Hippocampal formation (tissue), 2 donors: ENCODE results near the gene GOLGA8M.
"Not testable (repeated sequence)": the region's sequence is repeated elsewhere in the genome, so short reads cannot be mapped to it uniquely, and the experiment has no call there.

Experiments
- DNase-seq, 2 donors: peaks; one replicate each; lab custom pipeline; 2025; lab: John Stamatoyannopoulos, UW

GOLGA8M gene, protein sequence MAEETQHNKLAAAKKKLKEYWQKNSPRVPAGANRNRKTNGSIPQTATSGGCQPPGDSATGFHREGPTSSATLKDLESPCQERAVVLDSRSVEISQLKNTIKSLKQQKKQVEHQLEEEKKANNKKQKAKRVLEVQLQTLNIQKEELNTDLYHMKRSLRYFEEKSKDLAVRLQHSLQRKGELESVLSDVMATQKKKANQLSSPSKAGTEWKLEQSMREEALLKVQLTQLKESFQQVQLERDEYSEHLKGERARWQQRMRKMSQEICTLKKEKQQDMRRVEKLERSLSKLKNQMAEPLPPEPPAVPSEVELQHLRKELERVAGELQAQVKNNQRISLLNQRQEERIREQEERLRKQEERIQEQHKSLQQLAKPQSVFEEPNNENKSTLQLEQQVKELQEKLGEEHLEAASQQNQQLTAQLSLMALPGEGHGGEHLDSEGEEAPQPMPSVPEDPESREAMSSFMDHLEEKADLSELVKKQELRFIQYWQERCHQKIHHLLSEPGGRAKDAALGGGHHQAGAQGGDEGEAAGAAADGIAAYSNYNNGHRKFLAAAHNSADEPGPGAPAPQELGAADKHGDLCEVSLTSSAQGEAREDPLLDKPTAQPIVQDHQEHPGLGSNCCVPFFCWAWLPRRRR

GRCh38 chr15:28712270-28712669, at the start of gene GOLGA8M:
Gene GOLGA8M, minus strand, starts transcription at chr15:28712421. Its CDS starts 98 bp downstream, at chr15:28712323.
- not testable (repeated sequence) for DNase-seq

DNA sequence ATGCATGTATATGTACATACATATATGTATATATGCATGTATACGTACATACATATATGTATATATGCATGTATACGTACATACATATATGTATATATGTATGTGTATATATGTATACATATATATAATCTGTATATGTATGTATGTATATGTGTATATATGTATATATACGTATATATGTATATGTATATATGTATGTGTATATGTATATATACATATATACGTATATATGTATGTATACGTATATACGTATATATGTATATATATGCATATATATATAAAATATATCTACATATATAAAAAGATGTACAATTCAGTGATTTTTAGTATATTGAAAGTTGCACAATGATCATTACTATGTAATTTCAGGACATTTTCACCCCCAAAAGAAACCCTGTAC, 30.7 kb upstream of the GOLGA8M start:
- not testable (repeated sequence) for DNase-seq

GRCh38 chr15:28738590-28739292, 26.5 kb upstream of the GOLGA8M start:
- not testable (repeated sequence) for DNase-seq

GRCh38 chr15:28738200-28738561, 26.0 kb upstream of the GOLGA8M start:
- not testable (repeated sequence) for DNase-seq

DNA sequence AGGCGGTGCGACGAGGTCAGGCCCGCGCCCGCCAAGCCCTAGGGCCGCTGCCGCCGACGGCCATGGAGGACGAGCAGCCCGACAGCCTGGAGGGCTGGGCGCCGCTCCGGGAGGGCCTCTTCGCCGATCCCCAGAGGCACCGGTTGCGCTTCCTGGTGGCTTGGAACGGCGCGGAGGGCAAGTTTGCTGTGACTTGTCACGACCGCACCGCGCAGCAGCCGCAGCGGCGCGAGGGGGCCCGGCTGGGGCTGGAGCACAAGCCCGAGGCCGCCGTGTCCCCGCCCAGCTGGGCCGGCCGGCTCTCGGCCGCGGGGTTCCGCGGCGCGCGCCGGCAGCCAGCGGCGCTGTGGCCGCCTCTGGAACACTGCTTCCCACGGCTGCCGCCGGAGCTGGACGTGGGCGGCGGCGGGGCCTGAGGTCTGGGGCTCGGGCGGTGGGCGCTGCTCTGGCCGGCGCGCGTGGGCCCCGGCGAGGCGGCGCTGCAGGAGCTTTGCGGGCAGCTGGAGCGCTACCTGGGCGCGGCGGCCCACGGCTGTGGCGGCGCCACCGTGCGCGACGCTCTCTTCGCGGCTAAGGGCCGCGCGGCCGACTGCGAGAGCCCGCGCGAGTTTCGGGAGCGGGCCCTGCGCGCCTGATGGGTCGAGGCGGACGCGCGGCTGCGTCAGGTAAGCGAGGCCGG, 25.4 kb upstream of the GOLGA8M start:
- DNase-seq, result not testable (repeated sequence)

GRCh38 chr15:28728061-28728460, 15.8 kb upstream of the GOLGA8M start:
- not testable (repeated sequence) for DNase-seq

GRCh38 chr15:28727026-28727425, 14.8 kb upstream of the GOLGA8M start:
- DNase-seq, result not testable (repeated sequence)

DNA sequence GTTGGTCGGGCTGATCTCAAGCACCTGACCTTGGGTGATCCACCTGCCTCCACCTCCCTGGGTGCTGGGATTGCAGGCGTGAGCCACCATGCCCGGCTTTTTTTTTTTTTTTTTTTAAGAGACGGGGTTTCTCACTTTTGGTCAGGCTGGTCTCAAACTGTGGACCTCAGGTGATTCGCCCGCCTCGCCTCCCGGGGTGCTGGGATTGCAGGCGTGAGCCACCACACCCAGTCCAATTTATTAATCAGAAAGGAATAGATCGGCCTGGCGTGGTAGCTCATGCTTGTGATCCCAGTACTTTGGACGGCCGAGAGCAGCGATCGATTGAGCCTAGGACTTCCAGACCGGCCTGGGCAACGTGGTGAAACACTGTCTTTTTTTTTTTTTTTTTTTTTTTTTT, 13.9 kb upstream of the GOLGA8M start:
- no peak for DNase-seq

DNA sequence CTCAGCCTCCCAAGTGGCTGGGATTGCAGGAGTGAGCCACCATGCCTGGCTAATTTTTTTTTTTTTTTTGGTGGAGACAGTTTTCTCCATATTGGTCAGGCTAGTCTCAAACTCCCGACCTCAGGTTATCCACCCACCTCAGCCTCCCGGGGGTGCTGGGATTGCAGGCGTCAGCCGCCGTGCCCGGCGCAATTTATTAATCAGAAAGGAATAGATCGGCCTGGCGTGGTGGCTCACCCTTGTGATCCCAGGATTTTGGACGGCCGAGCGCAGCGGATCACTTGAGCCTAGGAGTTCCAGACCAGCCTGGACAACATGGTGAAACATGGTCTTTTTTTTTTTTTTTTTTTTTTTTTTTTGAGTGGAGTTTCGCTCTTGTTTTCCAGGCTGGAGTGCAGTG, 13.3 kb upstream of the GOLGA8M start:
- no peak for DNase-seq

DNA sequence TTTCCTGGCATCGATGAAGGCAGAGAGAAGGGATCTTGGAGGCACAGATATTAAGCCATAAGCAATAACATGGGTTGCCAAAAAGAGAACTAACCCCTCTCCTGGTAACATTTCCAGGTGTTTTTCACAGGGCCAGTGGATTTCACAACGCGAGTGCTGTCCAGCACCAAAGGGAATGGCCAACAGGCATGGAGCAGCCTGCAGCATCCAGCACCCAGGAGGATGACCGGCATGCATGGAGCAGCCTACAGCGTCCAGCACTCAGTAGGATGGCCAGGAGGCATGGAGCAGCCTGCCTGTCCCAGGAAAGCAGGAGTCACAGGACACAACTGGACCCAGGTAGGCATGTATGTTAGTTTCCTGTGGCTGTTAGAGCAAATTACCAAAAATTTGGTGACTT, 11.8 kb upstream of the GOLGA8M start:
- not testable (repeated sequence) for DNase-seq

GRCh38 chr15:28719626-28720025, 7.4 kb upstream of the GOLGA8M start:
- DNase-seq, result not testable (repeated sequence)

- not testable (repeated sequence) for DNase-seq
These were observed 6.4 kb upstream of the GOLGA8M start for GRCh38 chr15:28718576-28718975.

- DNase-seq, result not testable (repeated sequence)
These were observed 2.0 kb upstream of the GOLGA8M start for GRCh38 chr15:28714176-28714575.

DNA sequence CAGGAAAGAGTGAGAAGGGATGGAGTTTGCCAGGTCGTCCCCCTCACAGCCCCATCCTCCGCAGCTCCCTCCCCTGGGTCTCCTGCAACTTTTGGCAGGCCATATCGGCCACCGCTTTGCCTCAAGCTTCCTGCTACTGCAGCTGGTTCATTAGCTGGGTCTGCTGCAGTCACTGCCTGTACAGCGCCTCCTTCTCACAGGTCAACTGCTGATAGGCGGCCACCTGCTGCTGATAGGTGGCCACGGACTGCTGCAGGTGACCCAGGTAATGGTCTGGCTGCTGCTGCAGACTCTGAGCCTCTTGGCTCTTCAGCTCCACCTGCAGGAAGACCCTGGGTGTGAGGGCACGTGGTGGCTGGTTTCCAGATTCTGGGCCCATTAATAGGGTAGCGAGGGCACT, 8.3 kb downstream of the GOLGA8M start:
- not testable (repeated sequence) for DNase-seq

GRCh38 chr15:28702427-28702826, 9.8 kb downstream of the GOLGA8M start:
- DNase-seq, result not testable (repeated sequence)

DNA sequence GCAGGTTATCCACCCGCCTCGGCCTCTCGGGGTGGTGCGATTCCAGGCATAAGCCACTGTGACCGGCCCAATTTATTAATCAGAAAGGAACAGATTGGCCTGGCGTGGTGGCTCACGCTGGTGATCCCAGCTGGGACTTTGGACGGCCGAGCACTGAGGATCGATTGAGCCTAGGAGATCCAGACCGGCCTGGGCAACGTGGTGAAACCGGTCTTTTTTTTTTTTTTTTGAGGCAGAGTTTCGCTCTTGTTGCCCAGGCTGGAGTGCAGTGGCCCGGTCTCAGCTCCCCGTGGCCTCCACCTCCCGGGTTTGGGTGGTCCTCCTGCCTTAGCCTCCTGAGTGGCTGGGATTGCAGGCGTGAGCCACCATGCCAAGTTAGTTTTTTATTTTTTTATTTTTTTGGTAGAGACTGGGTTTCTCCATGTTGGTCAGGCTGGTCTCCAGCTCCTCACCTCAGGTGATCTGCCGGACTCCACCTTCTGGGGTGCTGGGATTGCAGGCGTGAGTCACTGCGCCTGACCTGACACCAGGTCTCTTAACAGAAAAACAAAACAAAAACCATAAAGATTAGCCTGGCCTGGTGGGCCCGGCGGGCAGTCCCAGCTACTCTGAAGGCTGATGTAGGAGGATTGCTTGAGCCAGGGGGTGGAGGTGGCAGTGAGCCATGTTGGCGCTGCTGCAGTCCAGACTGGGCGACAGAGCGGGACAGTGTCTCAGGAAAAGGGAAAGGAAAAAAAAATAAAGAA, 18.0 kb downstream of the GOLGA8M start:
- not testable (repeated sequence) for DNase-seq

- DNase-seq, result not testable (repeated sequence)
These were observed 19.2 kb downstream of the GOLGA8M start for GRCh38 chr15:28693021-28693420.

DNA sequence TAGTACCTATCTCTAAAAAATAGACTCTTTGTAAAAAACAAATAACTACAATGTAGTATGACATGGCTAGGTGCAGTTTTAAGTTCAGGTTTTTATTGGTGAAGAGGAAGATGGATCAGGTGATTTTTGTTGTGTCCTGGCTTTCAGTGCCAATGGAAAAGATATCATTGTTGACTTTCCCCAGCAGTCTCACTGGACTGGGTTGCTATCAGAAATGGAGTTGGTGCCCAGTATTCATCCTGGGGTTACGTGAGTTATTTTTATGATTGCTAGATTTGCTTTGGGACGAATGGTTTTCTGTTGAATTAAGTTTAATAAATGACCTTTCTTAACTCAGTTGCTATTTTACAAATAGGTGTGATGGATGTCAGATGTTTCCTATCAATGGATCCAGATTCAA, 38.7 kb downstream of the GOLGA8M start:
- not testable (repeated sequence) for DNase-seq

- not testable (repeated sequence) for DNase-seq
These were observed 40.1 kb downstream of the GOLGA8M start for GRCh38 chr15:28672122-28672521.

GRCh38 chr15:28666402-28666801, 45.8 kb downstream of the GOLGA8M start:
- not testable (repeated sequence) for DNase-seq

DNA sequence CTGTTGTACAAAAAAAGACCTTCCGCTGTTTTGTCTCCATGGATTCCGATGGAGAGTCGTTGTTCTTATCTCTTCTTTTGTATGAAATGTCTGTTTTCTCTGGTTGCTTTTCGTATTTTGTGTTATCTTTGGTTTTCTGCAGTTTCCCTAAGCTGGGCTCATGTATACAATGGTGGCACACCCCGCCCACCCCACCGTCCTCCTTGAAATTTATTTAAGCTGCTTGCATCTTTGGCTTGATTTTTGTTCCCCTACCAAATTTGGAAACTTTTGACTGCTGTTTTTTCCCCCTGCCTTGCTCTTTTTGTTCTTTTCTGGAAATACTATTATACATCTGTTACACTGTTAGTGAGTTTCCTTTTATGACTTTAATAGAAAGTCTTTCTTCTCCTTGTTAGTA, 47.6 kb downstream of the GOLGA8M start:
- not testable (repeated sequence) for DNase-seq
